H1 (cell line): ENCODE data around the gene KCNC3. TPM values are rescaled to one million over a fixed set of nuclear protein-coding genes. Genes with fewer than 3 reads are reported as not detected.

ENCODE experiments used
- RAD21 ChIP-seq, 2 experiments: IDR thresholded peaks in 1 of 2; conservative IDR thresholded peaks in 1 of 2; 2 replicates each; pipeline ENCODE4 v1.6.1; 2011; ENCODE audit warnings: low read depth in 2 of 2, low read length in 2 of 2, improper control_type of control experiment in 1 of 2, inconsistent platforms in 1 of 2, mild to moderate bottlenecking in 1 of 2, moderate library complexity in 1 of 2
- polyA plus RNA-seq, 7 experiments: library from polyadenylated mRNA; depleted of rRNA in 3 of 7; stranded (reverse) in 5 of 7; unstranded in 2 of 7; fragments of >200 nt in 5 of 7; fragments of 200-250 nt in 2 of 7; gene quantifications; 1 replicate in 5 of 7; 2 replicates in 1 of 7; 4 replicates in 1 of 7; pipeline versions ENCODE4 v1.2.1 to v1.2.3, GENCODE V29; 2011 to 2013; ENCODE audit warnings: missing spikeins in 2 of 7, mixed read lengths in 2 of 7
- total RNA-seq: library from RNA; stranded (reverse); fragmentation: NEBNext Ultra II Directional; extraction: Animal tissue kit (Norgen Biotek cat#: 25700); gene quantifications from 2 replicates; pipeline ENCODE4 v1.2.1, GENCODE V29; 2021

KCNC3 gene
- total and polyA plus RNA-seq, 2 of the 8 experiments (the other 6 are each of a cell fraction or from before 2014, with no cell fraction given), result 3.9 to 7.2 TPM

- peak; percentile 77 to 84 for TF ChIP-seq RAD21 (IDR thresholded peaks at IDR 0.05 in 1 of 2, conservative IDR thresholded peaks at IDR 0.05 in 1 of 2; ENCODE audit: low read depth in 2 of 2, low read length in 2 of 2)
These were observed 28.3 kb upstream of the KCNC3 start (continued) for GRCh38 chr19:50357178-50358100.
